Naive thymus-derived CD8-positive, alpha-beta T cell (primary cell): ENCODE results near the gene PPM1D. TPM values are rescaled to one million over a fixed set of nuclear protein-coding genes. Genes with fewer than 3 reads are reported as not detected.
"Not testable (repeated sequence)": the region's sequence is repeated elsewhere in the genome, so short reads cannot be mapped to it uniquely, and the experiment has no call there.

Experiments
- ATAC-seq, 2 donors: fragments of 150-1000 bp; cut with Tn5 transposase in 1 of 2; sonication (Bioruptor Pico), chemical (Tn5 transposase) in 1 of 2; 1 replicate in 1 of 2; 2 replicates in 1 of 2; pipeline ENCODE4 v1.10.0; 2021; ENCODE audit warnings: mild to moderate bottlenecking in 2 of 2, moderate library complexity in 2 of 2
- POLR2A ChIA-PET: fragments of 350-600 bp; sonication (Branson Sonifier 250); formaldehyde crosslinking; loops from one replicate; lab custom pipeline; 2021; ENCODE audit warnings: antibody characterized with exemption; lab: Charles Lee
- DNase-seq, 10 donors: peaks; one replicate each; pipeline versions ENCODE4 v3.0.0 to v3.0.0-alpha.2; 2020 to 2022
- H3K27ac Mint-ChIP-seq, 10 donors: one replicate each; pipeline ENCODE4 v1.8.0; 2020 to 2022; ENCODE audit warnings: mild to moderate bottlenecking in 10 of 10, mixed read lengths in 10 of 10, moderate library complexity in 4 of 10, inconsistent platforms in 1 of 10
- H3K27me3 Mint-ChIP-seq, 5 donors: one replicate each; pipeline ENCODE4 v1.8.0; 2021 to 2022; ENCODE audit warnings: mixed read lengths in 5 of 5
- H3K36me3 Mint-ChIP-seq, 3 donors: one replicate each; pipeline ENCODE4 v1.8.0; 2020 to 2022; ENCODE audit warnings: mixed read lengths in 3 of 3, mild to moderate bottlenecking in 2 of 3, inconsistent platforms in 1 of 3
- H3K4me1 Mint-ChIP-seq, 4 donors: one replicate each; pipeline ENCODE4 v1.8.0; 2021 to 2022; ENCODE audit warnings: mixed read lengths in 4 of 4
- H3K4me3 Mint-ChIP-seq, 10 donors: one replicate each; pipeline ENCODE4 v1.8.0; 2020 to 2022; ENCODE audit warnings: mild to moderate bottlenecking in 10 of 10, mixed read lengths in 10 of 10, moderate library complexity in 6 of 10, inconsistent platforms in 1 of 10
- H3K9me3 Mint-ChIP-seq, 9 donors: one replicate each; pipeline ENCODE4 v1.8.0; 2020 to 2022; ENCODE audit warnings: mixed read lengths in 9 of 9, mild to moderate bottlenecking in 3 of 9, inconsistent platforms in 1 of 9, moderate library complexity in 1 of 9
- polyA plus RNA-seq, 3 donors: library from polyadenylated mRNA; unstranded; fragments of 300-500 nt; fragmentation: Illumina TruSeq; gene quantifications; one replicate each; pipeline ENCODE4 v1.2.3, GENCODE V29; 2021
- total RNA-seq, 8 experiments: library from RNA in 2 of 8; stranded (reverse) in 2 of 8; gene quantifications; one replicate each; pipeline ENCODE4 v1.2.3 and lab custom pipeline; 2021 to 2026

The PPM1D gene
- total and polyA plus RNA-seq, 5 experiments from 2014 or later = 5.8 to 18.6 (median 10.9) TPM

DNA sequence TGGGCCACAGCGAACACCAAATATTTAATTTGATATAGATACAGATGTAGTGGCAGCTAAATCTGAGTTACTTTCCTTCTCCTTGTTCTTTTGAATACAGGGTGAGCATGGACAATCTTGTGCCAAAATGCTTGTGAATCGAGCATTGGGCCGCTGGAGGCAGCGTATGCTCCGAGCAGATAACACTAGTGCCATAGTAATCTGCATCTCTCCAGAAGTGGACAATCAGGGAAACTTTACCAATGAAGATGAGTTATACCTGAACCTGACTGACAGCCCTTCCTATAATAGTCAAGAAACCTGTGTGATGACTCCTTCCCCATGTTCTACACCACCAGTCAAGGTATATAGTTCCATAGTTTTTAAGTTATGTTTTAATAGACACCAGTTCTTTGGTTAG is 56.5 kb downstream of the PPM1D start:
- no peak for ATAC-seq
- DNase-seq = no peak
- Mint-ChIP-seq H3K4me3 (no peak overlapping the region), H3K4me1 (peaks cover 13 to 24% (median 22%) of the 10 kb centered on the region in 4 donors), H3K9me3 (no peaks in the 10 kb centered on the region), H3K36me3 (peaks cover 0 to 56% (median 9%) of the 10 kb centered on the region in 3 donors), H3K27ac (peak overlapping the region in 1 of 10 donors; percentile 15), H3K27me3 (no peaks in the 10 kb centered on the region)
- POLR2A ChIA-PET = no interaction called here

DNA sequence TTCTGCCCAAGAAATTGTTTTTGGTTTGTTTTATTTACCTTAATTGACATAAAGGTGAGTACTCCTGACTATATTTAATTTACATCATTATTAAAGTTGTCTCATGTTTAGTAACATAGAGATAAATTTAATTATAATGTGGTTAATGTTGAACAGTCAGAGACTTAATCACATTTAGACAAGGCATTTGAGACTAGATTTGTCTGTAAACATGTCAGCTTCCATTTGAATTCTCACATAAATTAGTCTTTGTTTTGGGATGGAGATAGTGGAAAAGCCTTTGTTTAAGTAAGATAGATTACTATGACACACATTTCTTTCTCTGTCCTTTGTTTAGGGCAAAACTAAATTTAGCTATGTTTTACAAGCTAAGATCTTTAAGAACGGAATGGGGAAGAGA is 59.2 kb downstream of the PPM1D start:
- no peak for DNase-seq
- no peaks in the 10 kb centered on the region for H3K27me3 Mint-ChIP-seq
- POLR2A ChIA-PET = no interaction called here
- H3K4me1 Mint-ChIP-seq = peaks cover 0 to 3% (median 1%) of the 10 kb centered on the region in 4 donors
- peak overlapping the region in 1 of 10 donors; percentile 17 for H3K27ac Mint-ChIP-seq
- H3K4me3 Mint-ChIP-seq = no peak overlapping the region
- peaks cover 0 to 56% (median 11%) of the 10 kb centered on the region in 3 donors for H3K36me3 Mint-ChIP-seq
- no peaks in the 10 kb centered on the region for H3K9me3 Mint-ChIP-seq
- ATAC-seq = no peak

DNA sequence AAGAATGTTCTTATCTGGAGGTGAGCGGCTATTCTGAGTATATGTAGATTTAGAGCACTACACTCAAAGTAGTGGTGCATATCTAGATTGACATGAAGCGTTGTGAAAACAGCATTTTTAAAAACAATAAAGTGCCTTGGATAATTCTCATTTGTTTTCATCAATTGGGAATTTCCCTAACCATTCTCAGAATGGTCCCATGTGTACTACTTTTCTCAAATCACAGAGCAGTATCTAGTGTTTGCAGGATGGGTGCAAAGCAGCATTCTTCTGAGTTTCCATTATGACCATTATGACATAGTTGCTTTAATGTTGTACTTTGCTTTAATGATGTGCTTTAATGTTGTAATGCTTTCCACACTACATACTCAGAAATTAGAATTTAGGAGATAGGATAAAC is 61.5 kb downstream of the PPM1D start:
- H3K36me3 Mint-ChIP-seq = peaks cover 0 to 65% (median 16%) of the 10 kb centered on the region in 3 donors
- H3K27ac Mint-ChIP-seq = peak overlapping the region in 2 of 10 donors; percentile 8 to 17
- ATAC-seq (no peak), DNase-seq (no peak)
- H3K4me1 Mint-ChIP-seq = peaks cover 0 to 6% (median 4%) of the 10 kb centered on the region in 4 donors
- POLR2A ChIA-PET = no interaction called here
- no peaks in the 10 kb centered on the region for H3K27me3 Mint-ChIP-seq
- no peak overlapping the region for H3K4me3 Mint-ChIP-seq
- no peaks in the 10 kb centered on the region for H3K9me3 Mint-ChIP-seq

DNA sequence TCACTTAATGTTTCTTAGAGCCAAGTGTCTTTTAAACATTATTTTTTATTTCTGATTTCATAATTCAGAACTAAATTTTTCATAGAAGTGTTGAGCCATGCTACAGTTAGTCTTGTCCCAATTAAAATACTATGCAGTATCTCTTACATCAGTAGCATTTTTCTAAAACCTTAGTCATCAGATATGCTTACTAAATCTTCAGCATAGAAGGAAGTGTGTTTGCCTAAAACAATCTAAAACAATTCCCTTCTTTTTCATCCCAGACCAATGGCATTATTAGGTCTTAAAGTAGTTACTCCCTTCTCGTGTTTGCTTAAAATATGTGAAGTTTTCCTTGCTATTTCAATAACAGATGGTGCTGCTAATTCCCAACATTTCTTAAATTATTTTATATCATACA is 64.0 kb downstream of the PPM1D start:
- DNase-seq (no peak), ATAC-seq (no peak)
- no peak overlapping the region for H3K27ac Mint-ChIP-seq
- no peak overlapping the region for H3K4me3 Mint-ChIP-seq
- H3K4me1 Mint-ChIP-seq = peaks cover 0 to 6% (median 4%) of the 10 kb centered on the region in 4 donors
- no peaks in the 10 kb centered on the region for H3K9me3 Mint-ChIP-seq
- peaks cover 0 to 51% (median 12%) of the 10 kb centered on the region in 3 donors for H3K36me3 Mint-ChIP-seq
- POLR2A ChIA-PET = no interaction called here
- no peaks in the 10 kb centered on the region for H3K27me3 Mint-ChIP-seq

DNA sequence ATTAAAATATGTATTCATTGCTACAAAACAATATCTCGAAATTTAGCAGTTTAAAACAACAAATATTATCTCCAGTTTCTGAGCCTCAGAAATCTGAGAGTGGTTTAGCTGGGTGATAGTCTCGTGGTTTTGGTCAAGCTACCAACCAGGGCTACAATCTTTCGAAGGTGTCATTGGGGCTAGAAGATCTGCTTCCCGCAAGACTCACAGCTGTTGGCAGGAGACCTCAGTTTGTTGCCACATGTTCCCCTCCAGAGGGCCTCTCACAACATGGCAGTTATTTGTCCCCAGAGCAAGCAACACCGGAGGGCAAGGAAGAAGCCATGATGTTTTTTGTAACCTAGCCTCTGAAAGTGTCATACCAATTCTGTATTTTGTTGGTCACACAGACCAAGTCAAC is 65.6 kb downstream of the PPM1D start:
- DNase-seq (no peak), ATAC-seq (no peak)
- H3K9me3 Mint-ChIP-seq = no peaks in the 10 kb centered on the region
- no peaks in the 10 kb centered on the region for H3K27me3 Mint-ChIP-seq
- POLR2A ChIA-PET = no interaction called here
- H3K36me3 Mint-ChIP-seq = peaks cover 0 to 44% (median 9%) of the 10 kb centered on the region in 3 donors
- peak overlapping the region in 3 of 10 donors; percentile 27 to 81 (median 28) for H3K27ac Mint-ChIP-seq
- H3K4me3 Mint-ChIP-seq = no peak overlapping the region
- H3K4me1 Mint-ChIP-seq = peaks cover 0 to 6% (median 1%) of the 10 kb centered on the region in 4 donors

DNA sequence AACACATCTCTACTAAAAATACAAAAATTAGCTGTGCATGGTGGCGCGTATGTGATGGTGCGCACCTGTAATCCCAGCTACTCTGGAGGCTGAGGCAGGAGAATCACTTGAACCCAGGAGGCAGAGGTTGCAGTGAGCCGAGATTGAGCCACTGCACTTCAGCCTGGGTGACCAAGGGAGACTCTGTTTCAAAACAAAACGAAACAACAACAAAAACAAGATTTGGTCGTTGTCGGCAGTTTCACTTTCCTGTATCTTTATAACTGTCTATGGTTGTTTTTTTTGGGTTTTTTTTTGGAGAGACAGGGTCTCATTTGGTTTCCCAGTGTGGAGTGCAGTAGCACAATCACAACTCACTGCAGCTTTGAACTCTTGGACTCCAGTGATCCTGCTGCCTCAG is 68.7 kb downstream of the PPM1D start:
- DNase-seq, H3K27ac Mint-ChIP-seq, H3K4me1 Mint-ChIP-seq, H3K27me3 Mint-ChIP-seq, H3K9me3 Mint-ChIP-seq, H3K4me3 Mint-ChIP-seq, ATAC-seq: not testable (repeated sequence)
- POLR2A ChIA-PET = interaction anchor here (2.6 kb wide), 1 partner anchor 9 kb away, joined by 10 read pairs; the partner anchor contains the start of gene BCAS3
- H3K36me3 Mint-ChIP-seq = peaks cover 0 to 18% (median 5%) of the 10 kb centered on the region in 3 donors

DNA sequence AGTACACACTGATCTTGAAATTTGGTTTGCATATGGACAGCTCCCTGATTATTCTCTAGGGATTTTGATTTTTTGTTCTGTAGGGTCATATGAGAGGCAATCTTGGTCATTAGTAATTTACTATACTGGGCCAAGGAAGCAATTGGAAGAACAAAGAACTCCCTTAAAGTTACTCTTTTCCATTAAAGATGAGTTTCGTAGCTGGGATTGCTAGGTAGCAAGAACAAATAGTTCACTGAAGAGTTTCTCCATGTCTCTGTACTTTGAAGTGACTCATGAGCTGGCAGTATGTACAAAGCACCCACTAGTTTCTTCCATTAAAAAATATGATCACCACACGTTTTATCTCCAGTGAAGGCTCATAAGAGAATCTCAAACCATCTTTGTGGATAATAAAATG is 71.5 kb downstream of the PPM1D start:
- Mint-ChIP-seq H3K36me3 (peaks cover 0 to 2% (median 0%) of the 10 kb centered on the region in 3 donors), H3K9me3 (peaks cover 0 to 3% (median 0%) of the 10 kb centered on the region in 9 donors), H3K27me3 (no peaks in the 10 kb centered on the region), H3K4me1 (peaks cover 0 to 3% (median under 1%) of the 10 kb centered on the region in 4 donors), H3K4me3 (no peak overlapping the region), H3K27ac (no peak overlapping the region)
- POLR2A ChIA-PET = interaction anchor here (0.6 kb wide), 1 partner anchor 154 kb away, joined by 3 read pairs; no protein-coding TSS in a partner anchor
- DNase-seq (no peak), ATAC-seq (no peak)

DNA sequence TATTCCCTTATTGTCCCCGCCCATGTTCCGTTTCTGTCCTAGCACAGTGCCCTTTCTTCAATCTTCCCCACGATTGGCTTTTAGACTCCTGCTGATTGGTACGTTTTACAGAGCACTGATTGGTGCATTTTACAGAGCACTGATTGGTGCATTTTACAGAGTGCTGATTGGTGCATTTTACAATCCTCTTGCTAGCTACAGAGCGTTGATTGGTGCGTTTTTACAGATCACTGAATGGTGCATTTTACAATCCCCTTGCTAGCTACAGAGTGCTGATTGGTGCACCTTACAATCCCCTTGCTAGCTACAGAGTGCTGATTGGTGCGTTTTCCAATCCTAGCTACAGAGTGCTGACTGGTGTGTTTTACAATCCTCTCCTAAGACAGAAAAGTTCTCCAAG is 74.6 kb downstream of the PPM1D start:
- H3K36me3 Mint-ChIP-seq, H3K9me3 Mint-ChIP-seq, DNase-seq, POLR2A ChIA-PET, H3K27me3 Mint-ChIP-seq, ATAC-seq: not testable (repeated sequence)
- H3K4me3 Mint-ChIP-seq = peak overlapping the region in 1 of 10 donors; percentile 22
- peaks cover 11 to 28% (median 22%) of the 10 kb centered on the region in 4 donors for H3K4me1 Mint-ChIP-seq
- peak overlapping the region in 2 of 10 donors; percentile 20 to 65 for H3K27ac Mint-ChIP-seq

DNA sequence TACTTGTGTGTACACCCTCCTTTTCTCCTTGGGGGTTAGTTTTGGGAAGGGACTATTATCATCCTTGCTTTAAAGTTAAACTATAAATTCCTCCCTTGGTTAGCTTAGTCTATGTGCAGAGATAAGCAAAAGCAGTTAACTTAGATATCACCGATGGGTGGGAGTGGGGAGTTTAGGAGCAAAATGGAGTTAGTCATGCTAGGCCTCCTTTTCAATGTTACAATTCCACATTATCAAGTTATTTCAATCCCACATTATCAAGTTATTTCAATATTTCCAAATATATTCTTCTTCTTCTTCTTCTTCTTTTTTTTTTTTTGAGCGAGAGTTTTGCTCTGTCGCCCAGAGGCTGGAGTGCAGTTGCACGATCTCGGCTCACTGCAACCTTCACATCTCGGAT is 76.0 kb downstream of the PPM1D start:
- peaks cover 0 to 3% (median 0%) of the 10 kb centered on the region in 9 donors for H3K9me3 Mint-ChIP-seq
- no peak for ATAC-seq
- POLR2A ChIA-PET = interaction anchor here (1.5 to 2.0 kb wide), 2 partner anchors 16 to 284 kb away, joined by 4 to 9 read pairs; partner anchors contain the start of gene USP32
- H3K4me3 Mint-ChIP-seq = peak overlapping the region in 8 of 10 donors; percentile 6 to 46 (median 28)
- H3K27ac Mint-ChIP-seq = peak overlapping the region in 3 of 10 donors; percentile 13 to 66 (median 36)
- DNase-seq = no peak
- no peaks in the 10 kb centered on the region for H3K27me3 Mint-ChIP-seq
- peaks cover 11 to 29% (median 24%) of the 10 kb centered on the region in 4 donors for H3K4me1 Mint-ChIP-seq
- H3K36me3 Mint-ChIP-seq = peaks cover 0 to 8% (median 0%) of the 10 kb centered on the region in 3 donors

DNA sequence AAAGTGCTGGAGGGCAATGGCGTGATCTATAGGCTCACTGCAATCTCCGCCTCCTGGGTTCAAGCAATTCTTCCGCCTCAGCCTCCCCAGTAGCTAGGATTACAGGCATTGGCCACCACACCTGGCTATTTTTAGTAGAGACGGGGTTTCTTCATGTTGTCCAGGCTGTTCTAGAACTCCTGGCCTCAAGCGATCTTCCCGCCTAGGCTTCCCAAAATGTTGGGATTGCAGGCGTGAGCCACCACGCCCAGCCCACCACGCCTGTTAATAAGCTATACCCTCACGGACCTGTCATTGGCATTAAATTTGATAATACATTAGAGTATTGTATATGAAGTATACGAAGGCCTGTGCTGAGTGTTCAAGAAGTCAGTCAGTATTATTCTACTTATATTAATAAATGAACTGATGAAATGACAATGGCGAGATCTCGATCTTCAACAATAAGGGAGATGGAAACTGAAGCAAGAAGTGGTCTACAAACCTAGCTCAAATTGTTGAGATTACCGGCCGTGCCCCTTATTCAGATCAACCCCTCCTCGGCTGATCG is 76.8 kb downstream of the PPM1D start:
- POLR2A ChIA-PET = interaction anchor here (0.6 to 2.0 kb wide), 8 partner anchors 8 to 285 kb away, joined by 3 to 20 read pairs (median 4); partner anchors contain the start of genes APPBP2, PPM1D and USP32
- ATAC-seq (no peak), DNase-seq (peak in 1 of 10 donors; percentile 3)
- H3K27me3 Mint-ChIP-seq = no peaks in the 10 kb centered on the region
- H3K36me3 Mint-ChIP-seq = peaks cover 0 to 10% (median 0%) of the 10 kb centered on the region in 3 donors
- H3K9me3 Mint-ChIP-seq = peaks cover 0 to 3% (median 0%) of the 10 kb centered on the region in 9 donors
- H3K4me1 Mint-ChIP-seq = peaks cover 11 to 29% (median 24%) of the 10 kb centered on the region in 4 donors
- peak overlapping the region; percentile 92 to 100 (median 97) for H3K4me3 Mint-ChIP-seq
- H3K27ac Mint-ChIP-seq = peak overlapping the region; percentile 88 to 100 (median 97)

DNA sequence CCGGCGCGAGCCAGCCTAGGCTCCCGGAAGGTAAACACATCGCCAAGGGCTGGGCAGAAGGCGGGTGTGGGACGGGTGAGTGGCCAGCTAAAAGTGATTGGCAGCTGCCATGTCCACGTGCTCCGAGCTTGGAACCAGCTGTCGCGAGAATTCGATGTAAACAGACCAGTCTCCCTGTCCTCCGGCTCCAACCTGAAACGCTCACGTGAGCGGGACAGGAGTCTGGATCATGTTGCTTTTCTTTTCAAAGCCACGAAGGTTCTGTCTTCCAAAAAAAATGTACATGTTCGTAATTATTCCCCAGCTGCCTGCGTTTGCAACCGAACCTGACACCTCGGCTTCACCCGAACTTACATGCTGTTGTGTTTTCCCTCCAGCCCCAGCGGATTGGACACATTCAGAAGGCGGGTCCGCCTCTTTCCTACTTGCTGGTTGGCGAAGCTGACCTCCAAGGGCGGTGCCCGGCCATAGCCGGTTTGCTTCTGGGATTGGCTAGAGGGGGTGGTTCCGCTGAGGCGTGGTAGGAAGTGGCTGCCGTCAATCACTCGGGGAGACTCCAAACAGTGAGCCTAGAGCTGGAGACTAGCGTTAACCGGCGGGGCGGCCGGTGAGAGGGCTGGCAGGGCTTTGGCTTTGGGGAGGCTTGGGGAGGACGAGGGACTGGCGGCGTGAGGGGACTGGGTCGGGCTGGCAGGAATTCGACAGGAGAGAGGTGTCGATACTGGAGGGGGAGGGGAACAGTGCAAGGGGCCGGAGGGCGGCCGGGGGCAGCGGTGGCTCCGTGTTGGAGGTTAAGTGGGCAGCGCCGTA is 77.5 kb downstream of the PPM1D start, which contains the start of gene BCAS3:
TSS of gene BCAS3 (plus strand) at position 544 of the 810 bp plus-strand sequence.
- peaks cover 11 to 29% (median 24%) of the 10 kb centered on the region in 4 donors for H3K4me1 Mint-ChIP-seq
- ATAC-seq = peak; percentile 93 to 95

DNA sequence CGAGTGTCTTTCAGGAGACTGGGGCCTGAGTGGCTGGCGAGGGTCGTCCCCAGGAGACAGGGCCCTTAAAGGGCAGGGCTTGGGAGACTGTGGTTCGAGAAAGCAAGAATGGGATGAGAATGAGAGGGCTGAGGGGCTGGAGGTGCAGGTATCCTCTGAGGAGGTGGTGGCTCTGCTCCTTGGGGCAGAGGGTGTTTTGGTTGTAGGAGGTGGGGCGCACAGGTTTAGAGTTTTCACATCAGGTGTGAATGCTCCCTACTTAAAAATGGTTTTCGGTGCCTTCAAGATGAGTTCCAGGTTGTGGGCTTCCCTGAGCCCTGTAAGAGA is 78.1 kb downstream of the PPM1D start:
- Mint-ChIP-seq H3K36me3 (peaks cover 0 to 15% (median 0%) of the 10 kb centered on the region in 3 donors), H3K4me3 (peak overlapping the region; percentile 92 to 100 (median 97)), H3K27me3 (no peaks in the 10 kb centered on the region), H3K9me3 (peaks cover 0 to 3% (median 0%) of the 10 kb centered on the region in 9 donors), H3K4me1 (peaks cover 11 to 29% (median 24%) of the 10 kb centered on the region in 4 donors), H3K27ac (peak overlapping the region; percentile 88 to 100 (median 97))
- DNase-seq = no peak
- POLR2A ChIA-PET = interaction anchor here (1.1 to 2.0 kb wide), 4 partner anchors 9 to 1468 kb away, joined by 3 to 20 read pairs (median 10); partner anchors contain the start of genes PPM1D, SMG8 and USP32
- no peak for ATAC-seq

More for the DNA sequence above, 77.5 kb downstream of the PPM1D start, which contains the start of gene BCAS3:
- peak within 1 kb of the TSS; percentile 92 to 100 (median 97) for H3K4me3 Mint-ChIP-seq
- no peaks in the 10 kb centered on the region for H3K27me3 Mint-ChIP-seq
- peaks cover 0 to 14% (median 0%) of the 10 kb centered on the region in 3 donors for H3K36me3 Mint-ChIP-seq
- peak; percentile 87 to 98 (median 96) for DNase-seq
- peaks cover 0 to 3% (median 0%) of the 10 kb centered on the region in 9 donors for H3K9me3 Mint-ChIP-seq
- peak within 1 kb of the TSS; percentile 88 to 100 (median 97) for H3K27ac Mint-ChIP-seq
- POLR2A ChIA-PET = interaction anchor here (0.6 to 2.0 kb wide), 9 partner anchors 8 to 1467 kb away, joined by 3 to 20 read pairs (median 4); partner anchors contain the start of genes APPBP2, PPM1D, SMG8 and USP32
